Activated CD8-positive, alpha-beta T cell treated with anti-CD3 and anti-CD28 coated beads, Interleukin-2, amount 10 ng/mL, durations not matched to agents 7 days and 5 days (primary cell): ENCODE data around the gene SMC2. TPM values are rescaled to one million over a fixed set of nuclear protein-coding genes. Genes with fewer than 3 reads are reported as not detected.
A peak's percentile ranks its signal among the peaks of the same experiment; 100 is the strongest.

Source experiments
- ATAC-seq: fragments of 150-1000 bp; cut with Tn5 transposase; one replicate; pipeline ENCODE4 v1.10.0; 2021; ENCODE audit warnings: moderate library complexity
- CTCF ChIA-PET: fragments of 350-600 bp; sonication (Branson Sonifier 250); formaldehyde crosslinking; loops from one replicate; lab custom pipeline; 2021; ENCODE audit warnings: antibody characterized with exemption; lab: Charles Lee
- POLR2A ChIA-PET: fragments of 350-600 bp; sonication (Branson Sonifier 250); formaldehyde crosslinking; loops from one replicate; lab custom pipeline; 2021; ENCODE audit warnings: antibody characterized with exemption; lab: Charles Lee
- DNase-seq: peaks from one replicate; pipeline ENCODE4 v3.0.0-alpha.2; 2020
- H3K27ac Mint-ChIP-seq: one replicate; pipeline ENCODE4 v1.8.0; 2021; ENCODE audit warnings: mild to moderate bottlenecking, mixed read lengths
- H3K27me3 Mint-ChIP-seq: one replicate; pipeline ENCODE4 v1.8.0; 2021; ENCODE audit warnings: low read depth, mixed read lengths
- H3K36me3 Mint-ChIP-seq: one replicate; pipeline ENCODE4 v1.8.0; 2021; ENCODE audit warnings: low read depth, mixed read lengths
- H3K4me1 Mint-ChIP-seq: one replicate; pipeline ENCODE4 v1.8.0; 2021; ENCODE audit warnings: low read depth, mixed read lengths
- H3K4me3 Mint-ChIP-seq: one replicate; pipeline ENCODE4 v1.8.0; 2021; ENCODE audit warnings: mild to moderate bottlenecking, mixed read lengths
- H3K9me3 Mint-ChIP-seq: one replicate; pipeline ENCODE4 v1.8.0; 2022; ENCODE audit warnings: mixed read lengths; ENCODE audit not compliant: insufficient read depth
- total RNA-seq, 2 experiments: library from RNA; stranded (reverse); gene quantifications; one replicate each; pipeline ENCODE4 v1.2.3, GENCODE V29; 2021

Gene SMC2
- 10 to 100 TPM; 79.5 to 81.7 TPM for total RNA-seq

- DNase-seq = peak; percentile 96
- Mint-ChIP-seq H3K9me3 (no peaks in the 10 kb centered on the region), H3K36me3 (peaks cover 40% of the 10 kb centered on the region), H3K27ac (peak within 1 kb of the TSS; percentile 100), H3K27me3 (peaks cover 3% of the 10 kb centered on the region), H3K4me3 (peak within 1 kb of the TSS; percentile 87), H3K4me1 (peaks cover 49% of the 10 kb centered on the region)
- ATAC-seq = peak; percentile 93
- POLR2A ChIA-PET = interaction anchor here (0.6 to 2.6 kb wide), 19 partner anchors 8 to 654 kb away, joined by 3 to 18 read pairs (median 5); partner anchors contain the start of gene NIPSNAP3A
- CTCF ChIA-PET = interaction anchor here (1.1 to 1.4 kb wide), 4 partner anchors 9 to 654 kb away, joined by 3 to 4 read pairs (median 3); partner anchors contain the start of gene NIPSNAP3A
Observed at GRCh38 chr9:104093647-104094533, at the start of gene SMC2. SMC2 (plus strand) TSS chr9:104094309; CDS start chr9:104095385, 1,076 bp downstream.

GRCh38 chr9:104068546-104068945 lies 25.6 kb upstream of the SMC2 start:
- no peak for ATAC-seq
- CTCF ChIA-PET = no interaction called here
- DNase-seq = no peak
- H3K9me3 Mint-ChIP-seq = no peaks in the 10 kb centered on the region
- no peak overlapping the region for H3K27ac Mint-ChIP-seq
- no peak overlapping the region for H3K4me3 Mint-ChIP-seq
- H3K4me1 Mint-ChIP-seq = no peaks in the 10 kb centered on the region
- H3K36me3 Mint-ChIP-seq = no peaks in the 10 kb centered on the region
- no peaks in the 10 kb centered on the region for H3K27me3 Mint-ChIP-seq
- POLR2A ChIA-PET = no interaction called here

- H3K4me3 Mint-ChIP-seq = no peak overlapping the region
- no peak for ATAC-seq
- no peaks in the 10 kb centered on the region for H3K4me1 Mint-ChIP-seq
- peaks cover 3% of the 10 kb centered on the region for H3K27me3 Mint-ChIP-seq
- no peaks in the 10 kb centered on the region for H3K36me3 Mint-ChIP-seq
- ChIA-PET CTCF (no interaction called here), POLR2A (no interaction called here)
- no peak overlapping the region for H3K27ac Mint-ChIP-seq
- H3K9me3 Mint-ChIP-seq = no peaks in the 10 kb centered on the region
- DNase-seq = no peak
Observed at GRCh38 chr9:104069288-104069687, 24.8 kb upstream of the SMC2 start.

- H3K4me1 Mint-ChIP-seq = no peaks in the 10 kb centered on the region
Observed at GRCh38 chr9:104071589-104071988, 22.5 kb upstream of the SMC2 start.

GRCh38 chr9:104073098-104073769 lies 20.9 kb upstream of the SMC2 start:
- Mint-ChIP-seq H3K4me1 (no peaks in the 10 kb centered on the region), H3K9me3 (no peaks in the 10 kb centered on the region), H3K27me3 (peaks cover 9% of the 10 kb centered on the region), H3K4me3 (no peak overlapping the region), H3K36me3 (no peaks in the 10 kb centered on the region), H3K27ac (no peak overlapping the region)
- ATAC-seq (no peak), DNase-seq (no peak)
- CTCF ChIA-PET = no interaction called here
- POLR2A ChIA-PET = no interaction called here

More at GRCh38 chr9:104071589-104071988, 22.5 kb upstream of the SMC2 start:
- H3K27ac Mint-ChIP-seq = no peak overlapping the region
- H3K9me3 Mint-ChIP-seq = no peaks in the 10 kb centered on the region
- H3K27me3 Mint-ChIP-seq = peaks cover 9% of the 10 kb centered on the region
- DNase-seq (no peak), ATAC-seq (no peak)
- ChIA-PET CTCF (no interaction called here), POLR2A (no interaction called here)
- no peaks in the 10 kb centered on the region for H3K36me3 Mint-ChIP-seq
- H3K4me3 Mint-ChIP-seq = no peak overlapping the region

GRCh38 chr9:104073770-104074133 lies 20.4 kb upstream of the SMC2 start:
- ChIA-PET POLR2A (no interaction called here), CTCF (interaction anchor here (0.9 kb wide), 1 partner anchor 21 kb away, joined by 3 read pairs; the partner anchor contains the start of gene SMC2)
- no peak for DNase-seq
- H3K27ac Mint-ChIP-seq = no peak overlapping the region
- peaks cover 9% of the 10 kb centered on the region for H3K27me3 Mint-ChIP-seq
- no peak for ATAC-seq
- no peaks in the 10 kb centered on the region for H3K4me1 Mint-ChIP-seq
- H3K36me3 Mint-ChIP-seq = no peaks in the 10 kb centered on the region
- no peaks in the 10 kb centered on the region for H3K9me3 Mint-ChIP-seq
- H3K4me3 Mint-ChIP-seq = no peak overlapping the region

GRCh38 chr9:104074876-104075275 lies 19.2 kb upstream of the SMC2 start:
- Mint-ChIP-seq H3K9me3 (peaks cover 1% of the 10 kb centered on the region), H3K4me1 (no peaks in the 10 kb centered on the region), H3K27me3 (peaks cover 9% of the 10 kb centered on the region), H3K27ac (no peak overlapping the region), H3K36me3 (no peaks in the 10 kb centered on the region), H3K4me3 (no peak overlapping the region)
- DNase-seq (no peak), ATAC-seq (no peak)
- ChIA-PET CTCF (interaction anchor here (0.9 kb wide), 1 partner anchor 20 kb away, joined by 3 read pairs; the partner anchor contains the start of gene SMC2), POLR2A (interaction anchor here (1.3 kb wide), 1 partner anchor 19 kb away, joined by 6 read pairs; no protein-coding TSS in a partner anchor)

GRCh38 chr9:104075801-104076753 lies 18.0 kb upstream of the SMC2 start:
- CTCF ChIA-PET = no interaction called here
- no peaks in the 10 kb centered on the region for H3K36me3 Mint-ChIP-seq
- no peak for ATAC-seq
- H3K9me3 Mint-ChIP-seq = peaks cover 10% of the 10 kb centered on the region
- H3K27me3 Mint-ChIP-seq = peaks cover 9% of the 10 kb centered on the region
- H3K27ac Mint-ChIP-seq = no peak overlapping the region
- H3K4me1 Mint-ChIP-seq = no peaks in the 10 kb centered on the region
- POLR2A ChIA-PET = no interaction called here
- no peak for DNase-seq
- H3K4me3 Mint-ChIP-seq = no peak overlapping the region

GRCh38 chr9:104078596-104078995 lies 15.5 kb upstream of the SMC2 start:
- Mint-ChIP-seq H3K9me3 (peaks cover 10% of the 10 kb centered on the region), H3K27ac (no peak overlapping the region), H3K36me3 (no peaks in the 10 kb centered on the region), H3K4me3 (no peak overlapping the region), H3K4me1 (no peaks in the 10 kb centered on the region), H3K27me3 (peaks cover 9% of the 10 kb centered on the region)
- DNase-seq (no peak), ATAC-seq (no peak)
- ChIA-PET POLR2A (no interaction called here), CTCF (no interaction called here)

GRCh38 chr9:104080983-104081382 lies 13.1 kb upstream of the SMC2 start:
- Mint-ChIP-seq H3K9me3 (peaks cover 10% of the 10 kb centered on the region), H3K27ac (no peak overlapping the region), H3K27me3 (peaks cover 3% of the 10 kb centered on the region), H3K36me3 (no peaks in the 10 kb centered on the region), H3K4me1 (no peaks in the 10 kb centered on the region), H3K4me3 (no peak overlapping the region)
- ChIA-PET CTCF (no interaction called here), POLR2A (interaction anchor here (1.6 kb wide), 1 partner anchor 12 kb away, joined by 4 read pairs; no protein-coding TSS in a partner anchor)
- DNase-seq = no peak
- ATAC-seq = no peak

GRCh38 chr9:104082168-104082567 lies 11.9 kb upstream of the SMC2 start:
- H3K27me3 Mint-ChIP-seq = no peaks in the 10 kb centered on the region
- H3K36me3 Mint-ChIP-seq = no peaks in the 10 kb centered on the region
- H3K9me3 Mint-ChIP-seq = peaks cover 10% of the 10 kb centered on the region
- no peak overlapping the region for H3K4me3 Mint-ChIP-seq
- DNase-seq = no peak
- no peaks in the 10 kb centered on the region for H3K4me1 Mint-ChIP-seq
- ChIA-PET CTCF (no interaction called here), POLR2A (interaction anchor here (1.1 to 1.6 kb wide), 2 partner anchors 11 kb away, joined by 3 to 4 read pairs; no protein-coding TSS in a partner anchor)
- ATAC-seq = no peak
- no peak overlapping the region for H3K27ac Mint-ChIP-seq
